HG03103 (cell line): Measurements from ENCODE around the gene TSPYL6.
A peak's percentile ranks its signal among the peaks of the same experiment; 100 is the strongest.

Experiments
- ATAC-seq: cut with Tn5 transposase; IDR thresholded peaks from one replicate; pipeline ENCODE4 v1.9.1; 2021; ENCODE audit warnings: low read depth; ENCODE audit not compliant: unreplicated experiment

TSPYL6 gene

DNA sequence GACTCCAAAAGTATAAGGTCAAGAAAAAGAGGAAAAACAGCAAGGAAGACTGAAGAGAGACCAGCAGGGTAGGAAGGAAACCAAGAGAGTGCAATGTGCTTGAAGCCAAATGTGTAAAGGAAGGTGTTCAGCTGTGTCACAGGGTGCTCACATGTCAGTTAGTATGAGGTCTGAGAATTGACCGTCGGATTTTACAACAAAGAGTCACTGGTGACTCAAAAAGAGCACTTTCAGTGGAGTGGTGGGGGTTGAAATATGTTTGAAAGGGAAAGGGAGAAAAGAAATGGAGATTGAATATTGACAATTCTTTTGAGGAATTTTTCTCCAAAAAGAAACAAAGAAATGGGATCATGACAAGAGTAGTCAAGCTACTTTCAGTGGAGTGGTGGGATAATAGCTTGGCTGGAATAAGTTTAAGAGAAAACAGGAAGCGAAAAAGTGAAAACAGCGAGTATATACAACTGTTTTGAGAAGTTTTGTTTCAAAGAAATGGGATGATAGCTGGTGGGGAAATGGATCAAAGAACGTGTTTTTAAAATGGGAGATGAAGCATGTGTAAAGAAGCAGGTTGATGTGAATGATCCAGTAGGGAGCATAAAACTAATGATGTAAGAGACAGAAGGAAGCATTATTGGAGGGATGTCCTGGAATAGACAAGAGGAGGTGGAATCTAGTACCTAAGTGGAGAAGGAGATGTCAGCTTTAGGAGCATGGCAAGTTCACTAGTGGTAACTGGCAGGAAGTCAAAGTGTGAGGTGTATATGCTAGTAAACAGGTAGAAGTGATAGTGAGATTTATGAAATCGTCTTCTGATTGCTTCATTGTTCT lies 3.6 kb upstream of the TSPYL6 start:
- peak; percentile 84 for ATAC-seq

DNA sequence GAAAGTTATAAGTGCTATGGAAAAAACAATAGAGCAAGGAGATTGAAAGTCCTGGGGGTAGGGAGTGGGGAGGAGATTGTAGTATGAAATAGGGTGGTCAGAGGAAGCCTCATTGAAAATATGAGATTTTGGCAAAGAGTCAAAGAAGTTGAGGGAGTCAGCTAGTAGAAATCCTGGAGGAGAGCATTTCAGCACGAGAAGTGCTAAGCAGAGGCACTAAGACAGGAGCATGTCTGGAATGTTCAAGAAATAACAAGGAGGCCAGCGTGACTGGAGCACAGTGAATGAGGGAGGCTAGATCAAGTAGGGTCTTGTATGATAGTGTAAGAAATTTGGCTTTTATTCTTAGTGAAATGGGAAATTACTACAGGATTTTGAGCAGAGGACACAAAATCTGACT lies 2.1 kb upstream of the TSPYL6 start:
- ATAC-seq: no peak

DNA sequence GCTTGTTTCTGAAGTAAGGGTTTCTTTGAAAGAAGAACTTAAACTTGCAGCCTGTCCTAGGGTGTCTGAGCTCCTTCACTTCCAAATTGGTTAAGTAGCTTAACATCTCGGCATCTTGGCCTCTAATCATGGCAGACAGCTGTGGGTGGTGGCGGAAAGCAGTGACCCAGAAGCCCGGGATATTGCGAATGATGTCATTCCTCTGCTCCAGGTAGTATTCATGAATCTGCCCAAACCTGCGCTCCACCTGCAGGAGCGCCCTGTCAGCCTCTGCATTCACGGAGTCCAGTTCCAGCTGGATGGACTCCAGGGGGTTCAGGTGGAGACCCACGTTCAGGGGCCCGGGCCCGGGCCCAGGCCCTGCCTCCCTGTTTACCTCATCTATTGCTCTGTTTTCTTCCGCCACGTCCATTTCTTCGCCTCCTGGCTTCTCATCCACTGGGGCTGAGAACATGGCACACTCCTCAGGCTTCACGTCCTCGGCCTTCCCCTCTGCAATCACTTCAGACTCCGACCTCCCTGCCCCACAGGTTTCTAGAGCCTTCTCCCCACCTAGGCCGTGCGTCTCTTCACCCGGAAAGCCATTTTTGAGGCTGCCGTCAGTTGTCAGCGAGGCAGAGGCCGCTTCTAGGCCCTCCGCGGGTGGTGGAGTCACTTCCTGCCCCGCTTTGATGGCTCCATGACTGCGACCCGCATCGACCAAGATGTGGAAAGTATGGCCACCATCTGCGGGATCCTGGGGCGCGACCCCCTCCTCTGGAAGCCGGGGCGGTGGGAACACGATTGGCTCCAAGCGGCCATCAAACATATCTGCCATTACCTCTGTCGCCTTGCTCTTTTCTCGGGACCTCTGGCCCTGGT lies 569 bp downstream of the TSPYL6 start:
- no peak for ATAC-seq

DNA sequence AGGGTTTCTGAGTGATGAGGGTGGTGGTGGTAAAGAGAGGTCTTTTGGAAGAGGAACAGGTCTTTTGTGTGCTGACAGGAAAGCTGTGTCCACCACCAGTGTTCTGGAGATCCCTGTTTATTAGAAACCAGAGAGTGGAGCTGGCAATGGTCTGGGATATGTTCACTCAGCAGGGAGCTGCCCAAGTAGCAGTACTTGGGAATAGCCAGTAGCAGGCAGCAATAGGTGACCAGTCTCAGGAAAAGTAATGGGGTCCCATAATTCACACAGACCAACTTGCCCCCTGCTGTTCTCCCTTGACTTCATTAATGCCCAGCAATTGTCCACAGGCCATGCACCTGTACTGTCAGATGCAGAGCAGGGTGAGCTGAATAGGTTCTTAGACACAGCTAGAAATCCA lies 1.8 kb downstream of the TSPYL6 start:
- no peak for ATAC-seq

DNA sequence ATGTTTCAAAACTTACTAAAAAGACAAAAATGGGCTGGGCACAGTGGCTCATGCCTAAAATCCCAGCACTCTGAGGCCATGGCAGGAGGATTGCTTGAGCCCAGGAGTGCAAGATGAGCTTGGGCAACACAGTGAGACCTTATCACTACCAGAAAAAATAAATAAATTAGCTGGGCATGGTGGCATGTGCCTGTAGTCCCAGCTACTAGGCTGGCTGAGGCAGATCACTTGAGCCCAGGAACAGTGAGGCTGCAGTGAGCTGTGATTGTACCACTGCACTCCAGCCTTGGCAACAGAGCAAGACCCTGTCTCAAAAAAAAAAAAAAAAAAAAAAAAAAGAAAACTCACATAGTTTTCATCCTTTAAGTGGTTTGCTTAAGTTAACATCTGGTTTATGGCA lies 6.4 kb downstream of the TSPYL6 start:
- no peak for ATAC-seq

DNA sequence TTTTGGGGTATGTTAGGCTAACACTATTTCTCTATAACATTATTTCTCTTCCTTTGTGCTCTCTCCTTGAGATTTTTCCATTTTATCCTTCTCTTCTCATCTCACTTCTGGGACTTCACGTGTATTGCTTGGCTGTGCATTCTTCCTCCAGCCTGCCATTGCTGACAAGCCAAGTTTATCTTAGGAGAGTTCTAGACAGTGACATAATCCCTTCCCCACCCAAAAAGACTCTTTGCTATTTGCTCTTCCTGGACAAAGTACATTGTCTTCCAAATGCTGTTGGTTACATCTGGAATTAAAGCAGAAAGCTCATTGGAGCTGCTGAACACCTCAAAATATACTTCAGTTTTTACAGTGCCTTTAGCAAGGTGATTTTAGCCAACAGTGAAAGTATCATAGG lies 8.9 kb downstream of the TSPYL6 start:
- no peak for ATAC-seq

DNA sequence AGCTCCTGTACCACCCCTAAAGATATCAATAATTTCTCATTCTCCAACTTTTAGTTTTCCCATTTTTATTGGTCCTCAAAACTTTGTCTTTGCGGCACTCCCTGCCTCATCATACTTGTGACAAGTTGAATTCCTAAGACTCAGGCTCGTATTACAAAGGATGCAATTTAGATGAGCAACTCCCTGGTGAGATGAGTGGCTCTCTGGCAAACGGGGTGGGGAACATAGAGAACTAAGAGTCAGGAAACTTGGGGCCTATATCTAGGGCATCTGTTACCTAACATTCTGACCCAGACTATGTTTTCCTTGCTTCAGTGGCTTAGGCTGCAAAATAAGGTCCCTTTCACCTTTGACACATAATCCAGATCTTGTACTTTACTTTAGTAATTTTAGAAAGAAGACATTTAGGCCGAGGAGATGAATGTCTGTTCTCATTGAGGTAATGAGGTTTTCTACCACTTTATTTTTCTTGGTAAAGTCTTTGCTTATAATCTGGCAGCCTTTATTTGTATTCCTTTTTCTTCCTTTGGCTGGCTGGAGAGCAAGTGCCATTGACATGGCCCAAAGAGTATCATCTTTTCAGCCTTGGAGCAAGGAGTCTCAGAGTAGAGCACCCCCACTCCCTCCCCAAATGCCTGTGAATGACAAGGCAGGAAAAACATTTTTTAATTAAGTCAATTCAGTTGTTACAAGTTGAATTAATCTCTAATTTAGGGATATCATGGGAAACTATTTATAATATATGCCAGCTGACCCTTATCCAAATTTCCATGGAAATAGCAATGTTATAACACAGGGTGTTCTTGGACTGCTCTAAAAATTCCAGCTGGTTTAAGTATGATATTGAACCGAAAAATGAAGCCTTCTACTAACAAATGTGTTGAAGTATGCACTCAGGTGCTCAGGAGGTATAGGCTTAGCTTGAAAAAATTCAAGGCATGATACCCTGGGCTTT lies 15.2 kb downstream of the TSPYL6 start:
- no peak for ATAC-seq

DNA sequence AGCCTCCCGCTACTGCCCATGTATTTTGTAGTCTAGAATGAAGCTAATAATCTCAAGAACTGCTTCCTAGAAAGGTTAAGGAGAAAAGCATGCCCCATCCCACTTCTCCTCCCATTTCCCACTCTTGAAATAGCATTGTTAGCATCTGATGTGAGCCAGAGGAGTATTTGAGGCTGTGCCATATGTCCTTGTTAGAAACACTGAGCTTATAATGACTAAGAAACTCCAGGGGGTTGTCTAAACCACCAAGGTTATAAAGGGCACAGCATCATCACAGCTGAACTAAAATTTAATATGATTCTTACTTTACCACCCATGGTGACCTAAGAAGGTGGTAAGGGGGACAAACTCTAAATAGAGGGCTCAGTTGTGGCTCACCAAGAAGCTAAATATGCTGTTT lies 16.6 kb downstream of the TSPYL6 start:
- ATAC-seq: no peak

DNA sequence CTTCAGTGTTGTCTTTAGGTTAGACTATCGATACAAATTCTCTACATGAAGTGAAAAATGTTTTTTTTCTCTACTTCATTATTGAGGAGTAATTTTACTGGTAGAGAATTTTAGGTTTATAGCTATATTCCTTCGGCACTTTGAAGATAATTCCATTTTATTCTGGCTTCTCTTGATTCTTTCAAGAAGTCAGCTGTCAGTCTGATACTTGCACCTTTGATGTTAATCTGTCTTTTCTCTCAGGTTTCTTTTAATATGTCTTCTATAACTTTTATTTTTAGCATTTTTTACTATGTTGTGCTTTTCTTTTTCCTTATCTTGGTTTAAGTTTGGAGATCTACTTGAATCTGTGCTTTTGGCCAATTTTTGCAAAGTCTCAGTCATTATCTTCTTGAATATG lies 18.6 kb downstream of the TSPYL6 start:
- ATAC-seq: no peak

DNA sequence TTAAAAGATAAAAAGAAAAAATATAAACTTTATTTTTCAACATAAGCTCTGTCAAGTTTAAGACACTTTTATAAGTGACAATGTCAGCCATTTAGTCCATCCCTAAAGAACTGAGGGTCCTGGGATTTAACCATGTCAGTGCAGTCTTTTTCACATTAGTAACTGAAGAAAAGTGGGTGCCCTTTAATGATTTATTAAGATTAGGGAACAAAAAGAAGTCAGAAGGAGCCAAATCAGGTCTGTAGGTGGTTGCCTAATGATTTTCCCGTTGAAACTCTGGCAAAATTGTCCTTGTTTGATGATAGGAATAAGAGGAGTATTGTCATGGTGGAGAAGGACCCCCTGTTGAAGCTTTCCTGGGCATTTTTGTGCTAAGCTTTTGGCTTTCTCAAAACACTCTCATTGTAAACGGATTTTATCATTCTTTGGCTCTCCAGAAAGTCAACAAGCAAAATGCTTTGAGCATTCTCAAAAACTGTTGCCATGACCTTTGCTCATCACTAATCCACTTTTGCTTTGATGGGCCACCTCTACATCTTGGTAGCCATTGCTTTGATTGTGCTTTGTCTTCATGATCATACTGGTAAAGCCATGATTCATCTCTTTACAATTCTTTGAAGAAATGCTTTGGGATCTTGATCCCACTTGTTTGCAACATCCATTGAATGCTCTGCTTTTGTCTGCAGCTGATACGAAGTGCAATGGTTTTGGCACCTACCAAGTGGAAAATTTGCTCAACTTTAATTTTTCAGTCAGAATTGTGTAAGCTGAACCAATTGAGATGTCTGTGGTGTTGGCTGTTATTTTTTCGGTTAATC lies 22.0 kb downstream of the TSPYL6 start:
- ATAC-seq: no peak

DNA sequence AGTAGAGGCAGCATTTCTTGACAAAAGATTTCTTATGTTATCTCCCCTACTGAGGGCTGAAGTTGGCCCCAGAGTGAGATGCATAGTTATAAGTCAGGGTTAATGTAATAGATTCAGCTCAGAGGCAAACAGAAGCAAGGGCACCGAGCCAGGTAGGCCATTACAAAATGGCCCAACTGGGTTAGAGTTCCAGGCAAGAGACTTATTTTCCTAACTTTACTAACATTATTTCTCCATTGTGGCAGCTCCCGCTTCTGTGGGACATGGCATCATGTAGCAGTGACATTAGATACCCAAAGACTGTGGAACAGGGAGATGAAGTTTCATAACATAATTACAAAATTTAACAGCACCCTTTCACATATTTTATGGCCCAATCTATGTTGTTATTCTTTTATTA lies 27.1 kb downstream of the TSPYL6 start:
- no peak for ATAC-seq

DNA sequence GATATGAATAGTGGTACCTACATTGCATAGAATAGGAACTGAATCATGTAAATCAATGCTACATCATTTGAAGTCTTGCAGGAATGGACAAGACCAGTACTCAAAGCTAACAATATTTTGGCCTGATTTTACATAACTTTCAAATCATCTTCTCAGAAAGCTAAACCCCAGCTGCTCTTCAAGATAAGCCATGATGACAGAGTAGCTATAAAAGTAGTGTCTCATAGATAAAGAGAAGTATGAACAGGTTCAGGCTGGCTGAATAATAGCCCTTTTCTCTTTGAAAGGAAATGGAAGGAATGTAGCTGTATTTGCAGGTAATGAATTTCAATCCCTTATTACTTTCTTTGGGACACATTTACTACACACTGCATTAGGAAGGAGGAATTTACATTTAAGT lies 28.2 kb downstream of the TSPYL6 start:
- no peak for ATAC-seq

DNA sequence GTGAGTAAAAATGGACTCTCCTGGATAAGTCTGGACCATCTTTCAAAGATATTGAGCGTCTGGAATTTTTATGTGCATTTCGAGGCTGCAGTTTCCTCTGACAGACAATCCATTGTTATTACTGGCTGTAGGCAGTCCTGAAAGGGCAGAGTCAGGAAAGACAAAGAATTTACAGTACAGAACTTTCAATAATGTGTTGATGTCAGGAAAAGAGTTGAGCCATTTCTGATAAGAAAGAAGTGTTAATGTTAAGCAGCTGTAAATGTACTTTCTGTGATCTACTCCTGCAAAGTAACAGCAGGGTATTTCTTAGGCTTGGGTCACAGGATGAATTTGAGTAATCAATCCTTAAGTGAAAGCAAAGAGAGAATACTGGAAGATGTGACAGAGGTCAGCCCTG lies 29.8 kb downstream of the TSPYL6 start:
- no peak for ATAC-seq

DNA sequence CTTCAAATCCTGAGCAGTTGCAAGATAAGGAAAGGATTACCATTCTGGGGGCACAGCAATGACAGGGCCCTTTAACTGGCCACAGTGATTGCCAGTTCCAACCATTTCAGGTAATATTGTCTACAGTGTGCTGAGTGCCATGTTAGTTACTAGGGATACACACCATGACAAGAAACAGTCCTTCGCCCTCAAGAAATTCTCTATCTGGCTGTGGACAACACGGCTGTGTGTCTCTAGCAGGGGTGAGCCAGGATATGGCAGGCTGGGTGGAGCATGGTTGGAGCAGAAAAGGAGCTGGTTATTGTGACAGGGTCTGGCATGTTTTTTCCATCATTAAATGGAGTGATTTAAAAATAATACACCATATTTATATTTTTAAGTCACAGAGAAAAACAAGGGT lies 31.0 kb downstream of the TSPYL6 start:
- no peak for ATAC-seq

DNA sequence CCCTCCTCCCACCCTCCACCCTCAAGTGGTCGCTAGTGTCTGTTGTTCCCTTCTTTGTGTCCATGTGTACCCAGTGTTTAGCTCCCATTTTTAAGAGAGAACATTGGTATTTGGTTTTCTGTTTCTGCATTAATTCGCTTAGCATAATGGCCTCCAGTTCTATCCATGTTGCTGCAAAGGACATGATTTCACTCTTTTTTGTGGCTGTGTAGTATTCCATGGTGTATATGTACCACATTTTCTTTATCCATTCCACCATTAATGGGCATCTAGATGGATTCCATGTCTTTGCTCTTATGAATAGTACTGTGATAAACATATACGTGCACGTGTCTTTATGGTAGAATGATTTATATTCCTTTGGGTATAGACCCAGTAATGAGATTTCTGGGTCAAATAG lies 42.9 kb downstream of the TSPYL6 start:
- ATAC-seq: no peak

DNA sequence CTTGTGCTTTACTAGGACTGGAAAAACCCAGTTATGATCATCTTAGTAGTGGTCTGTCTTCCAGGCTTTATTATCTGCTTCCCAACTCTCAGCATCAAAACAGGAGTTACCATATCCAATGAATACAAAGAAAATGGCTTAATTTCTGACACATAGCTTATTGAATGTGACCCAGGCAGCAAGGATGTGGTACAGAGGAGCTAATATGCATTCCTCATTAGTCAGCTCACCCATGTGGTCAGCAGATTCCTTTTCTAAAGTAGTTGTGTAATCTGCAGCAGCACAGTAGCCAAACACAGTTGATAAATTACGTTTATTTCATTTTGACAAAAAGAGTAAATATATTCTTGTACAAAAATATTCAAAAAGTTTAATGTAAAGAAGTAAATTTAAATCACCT lies 43.6 kb downstream of the TSPYL6 start:
- no peak for ATAC-seq

DNA sequence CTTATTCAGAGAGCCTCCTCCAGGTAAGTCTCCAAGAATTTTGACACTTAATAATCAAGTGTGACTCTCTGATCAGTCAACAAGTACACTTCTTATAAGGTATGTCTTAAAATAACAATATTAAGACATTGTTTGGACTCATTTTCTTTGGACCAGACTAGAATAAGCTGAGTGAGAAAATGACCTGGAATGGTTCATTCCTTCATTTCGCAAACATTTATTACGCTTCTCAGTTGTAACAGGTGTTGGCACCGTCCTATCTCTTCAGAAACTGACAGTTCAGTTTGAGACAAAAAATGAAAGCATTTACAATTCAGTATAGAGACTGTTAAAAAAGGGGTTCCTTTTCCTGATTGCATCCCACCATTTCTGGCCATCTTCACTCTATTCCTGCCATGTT lies 46.6 kb downstream of the TSPYL6 start:
- no peak for ATAC-seq

DNA sequence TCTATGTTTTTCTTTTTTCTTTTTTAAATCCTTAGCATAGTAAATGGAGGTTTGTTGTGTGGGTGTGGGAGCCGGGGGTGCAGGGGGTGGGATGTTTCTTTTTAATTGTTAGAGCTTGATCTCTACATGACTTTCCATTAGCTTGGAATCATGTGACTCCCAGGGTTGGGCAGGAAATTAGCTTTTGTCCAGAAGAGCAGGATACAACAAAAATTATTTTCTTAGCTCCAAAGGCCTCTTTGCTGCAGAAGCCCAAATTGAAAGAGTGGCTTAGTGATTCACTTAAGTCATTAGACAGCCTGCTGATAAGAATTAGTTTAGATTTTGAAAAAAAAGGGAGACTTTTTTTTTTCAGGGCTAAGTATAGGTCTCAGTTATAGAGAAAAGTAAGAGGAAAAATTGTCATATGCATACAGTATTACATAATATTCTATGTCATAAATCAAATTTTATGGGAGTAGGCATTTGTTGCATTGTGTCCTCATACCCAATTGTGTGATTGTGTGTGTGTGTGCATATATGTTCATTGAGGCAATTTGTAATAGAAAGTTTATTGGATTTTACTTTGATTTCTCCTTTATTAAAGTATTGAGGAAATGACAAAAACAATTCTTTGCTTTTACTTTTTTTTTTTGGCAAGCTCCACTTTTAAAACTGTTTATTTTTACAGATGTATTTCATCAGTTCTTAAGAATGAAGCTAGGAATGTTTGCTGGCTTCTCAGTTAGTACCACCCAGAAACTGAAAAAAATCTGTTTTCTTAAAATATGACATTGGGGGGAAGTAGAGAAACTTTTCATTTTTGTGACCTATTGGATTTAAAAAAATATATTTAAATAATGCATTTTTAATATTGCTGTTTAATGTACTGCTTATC lies 47.4 kb downstream of the TSPYL6 start:
- no peak for ATAC-seq

DNA sequence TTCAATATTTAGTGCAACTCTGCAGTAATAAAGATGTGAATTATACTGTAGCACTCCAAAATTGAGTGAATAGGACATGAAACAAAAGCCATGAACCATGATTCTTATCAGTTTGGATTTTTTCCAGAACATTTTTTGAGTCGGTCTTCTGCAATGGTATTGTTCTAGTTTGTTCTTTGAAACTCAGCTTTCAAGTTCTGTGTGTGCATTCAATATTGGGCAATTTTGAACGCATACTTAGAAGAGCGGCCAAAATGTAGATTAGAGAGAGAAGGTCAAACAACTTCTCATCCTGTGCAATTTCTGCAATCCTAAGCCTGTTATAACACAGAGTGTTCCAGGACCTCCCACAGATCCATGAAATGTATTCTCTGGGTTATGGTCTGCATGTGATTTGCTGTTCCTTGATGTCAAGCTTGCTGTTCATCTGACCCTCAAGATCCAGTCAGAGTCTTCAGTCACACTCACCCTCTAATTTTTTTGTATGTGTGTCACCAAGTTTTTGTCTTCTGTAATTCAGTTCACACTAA lies 48.3 kb downstream of the TSPYL6 start:
- no peak for ATAC-seq
